Peyer's patch (tissue), 4 donors: ENCODE measurements around the gene SYTL5. TPM values are rescaled to one million over a fixed set of nuclear protein-coding genes. Genes with fewer than 3 reads are reported as not detected.

Experiments used
- DNase-seq, 3 donors: peaks; one replicate each; pipeline ENCODE4 v3.0.0-alpha.2; 2017 to 2019
- H3K27ac ChIP-seq, 4 donors: fragments of 200-600 bp; sonication (generic); one replicate each; pipeline ENCODE4 v1.5.1; 2016 to 2019
- H3K27me3 ChIP-seq, 2 donors: fragments of 200-600 bp; sonication (generic); one replicate each; pipeline ENCODE4 v1.5.1; 2019
- H3K36me3 ChIP-seq, 3 donors: fragments of 200-600 bp; sonication (generic); one replicate each; pipeline ENCODE4 v1.5.1; 2016 to 2019
- H3K4me1 ChIP-seq, 4 donors: fragments of 200-600 bp; sonication (generic); one replicate each; pipeline ENCODE4 v1.5.1; 2016 to 2019
- H3K4me3 ChIP-seq, 4 donors: fragments of 200-600 bp; sonication (generic); 1 replicate in 3 of 4; 2 replicates in 1 of 4; pipeline ENCODE4 v1.5.1; 2016 to 2019; ENCODE audit warnings: mild to moderate bottlenecking in 1 of 4
- H3K9me3 ChIP-seq, 4 donors: fragments of 200-600 bp; sonication (generic); one replicate each; pipeline ENCODE4 v1.5.1; 2016 to 2019; ENCODE audit warnings: mild to moderate bottlenecking in 1 of 4
- CTCF ChIP-seq, 6 experiments: fragments of 450-650 bp in 4 of 6; fragments of 200-600 bp in 2 of 6; sonication (generic) in 1 of 6; IDR thresholded peaks; one replicate each; pipeline ENCODE4 v1.5.1; 2017 to 2019; ENCODE audit warnings: antibody characterized with exemption in 6 of 6, mild to moderate bottlenecking in 3 of 6, moderate library complexity in 1 of 6
- POLR2A ChIP-seq, 2 donors: fragments of 450-650 bp; IDR thresholded peaks; one replicate each; pipeline ENCODE4 v1.5.1; 2017; ENCODE audit warnings: antibody characterized with exemption in 2 of 2, mild to moderate bottlenecking in 2 of 2, moderate library complexity in 2 of 2
- total RNA-seq, 4 donors: library from RNA; depleted of rRNA; stranded (reverse); fragments of >200 nt; gene quantifications; one replicate each; pipeline ENCODE4 v1.1.0, GENCODE V29; 2016

The SYTL5 gene
- total RNA-seq, 4 donors from 2014 or later: 1.7 to 7.5 (median 3.6) TPM

- no peak for TF ChIP-seq POLR2A (IDR thresholded peaks at IDR 0.05)
- no peak for TF ChIP-seq CTCF (IDR thresholded peaks at IDR 0.05)
- Histone ChIP-seq H3K27me3 (no peaks in the 10 kb centered on the region), H3K9me3 (no peaks in the 10 kb centered on the region), H3K4me3 (no peak overlapping the region), H3K27ac (no peak overlapping the region), H3K4me1 (no peaks in the 10 kb centered on the region), H3K36me3 (no peaks in the 10 kb centered on the region)
- DNase-seq: no peak
These were observed 136.3 kb downstream of the SYTL5 start for GRCh38 chrX:38142610-38143009.

DNA sequence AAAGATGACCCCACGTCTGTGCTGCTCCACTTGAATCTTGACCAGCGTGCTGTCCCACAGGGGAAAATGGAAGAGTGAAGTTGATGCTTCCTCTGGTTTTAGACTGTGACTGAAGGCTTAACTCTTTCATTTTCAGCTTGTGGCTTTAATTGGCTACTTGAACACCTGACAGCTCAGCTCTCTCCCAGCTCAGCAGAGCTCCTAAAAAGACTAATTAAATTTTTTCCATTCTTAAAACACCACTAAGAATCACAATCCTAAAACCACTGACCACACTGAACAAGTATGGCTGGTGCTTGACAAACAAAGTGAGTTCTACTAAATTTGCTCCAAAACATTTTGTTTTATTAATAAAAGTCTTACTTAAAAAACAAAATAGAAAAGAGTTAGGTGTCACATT, 142.7 kb downstream of the SYTL5 start:
- no peak for DNase-seq
- no peaks in the 10 kb centered on the region for H3K9me3 ChIP-seq
- no peaks in the 10 kb centered on the region for H3K4me1 ChIP-seq
- H3K4me3 ChIP-seq: no peak overlapping the region
- H3K36me3 ChIP-seq: no peaks in the 10 kb centered on the region
- H3K27ac ChIP-seq: no peak overlapping the region
- H3K27me3 ChIP-seq: no peaks in the 10 kb centered on the region
- TF ChIP-seq CTCF (IDR thresholded peaks at IDR 0.05): no peak
- no peak for TF ChIP-seq POLR2A (IDR thresholded peaks at IDR 0.05)

DNA sequence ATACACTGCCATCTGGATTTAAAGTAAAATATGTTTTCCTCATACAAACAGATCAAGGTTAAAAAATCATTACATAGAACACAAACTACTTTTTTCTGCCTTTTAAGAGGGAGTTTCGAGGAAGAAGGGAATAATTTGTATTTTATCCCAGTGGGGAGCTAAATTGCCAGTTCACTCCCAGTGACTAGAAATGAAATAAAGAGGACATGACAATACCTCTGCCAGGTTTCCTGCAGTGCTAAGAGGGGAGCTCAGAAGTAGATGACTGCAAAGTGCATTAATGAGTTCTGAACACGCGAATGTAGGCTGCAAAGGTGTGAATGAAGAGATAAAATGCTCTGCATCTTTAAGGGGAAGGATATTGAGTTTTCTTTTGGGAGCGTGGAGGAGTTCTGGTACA, 144.6 kb downstream of the SYTL5 start:
- no peak overlapping the region for H3K27ac ChIP-seq
- no peaks in the 10 kb centered on the region for H3K36me3 ChIP-seq
- no peaks in the 10 kb centered on the region for H3K27me3 ChIP-seq
- H3K9me3 ChIP-seq: no peaks in the 10 kb centered on the region
- DNase-seq: no peak
- H3K4me1 ChIP-seq: no peaks in the 10 kb centered on the region
- H3K4me3 ChIP-seq: no peak overlapping the region
- TF ChIP-seq POLR2A (IDR thresholded peaks at IDR 0.05) (no peak), CTCF (IDR thresholded peaks at IDR 0.05) (no peak)

DNA sequence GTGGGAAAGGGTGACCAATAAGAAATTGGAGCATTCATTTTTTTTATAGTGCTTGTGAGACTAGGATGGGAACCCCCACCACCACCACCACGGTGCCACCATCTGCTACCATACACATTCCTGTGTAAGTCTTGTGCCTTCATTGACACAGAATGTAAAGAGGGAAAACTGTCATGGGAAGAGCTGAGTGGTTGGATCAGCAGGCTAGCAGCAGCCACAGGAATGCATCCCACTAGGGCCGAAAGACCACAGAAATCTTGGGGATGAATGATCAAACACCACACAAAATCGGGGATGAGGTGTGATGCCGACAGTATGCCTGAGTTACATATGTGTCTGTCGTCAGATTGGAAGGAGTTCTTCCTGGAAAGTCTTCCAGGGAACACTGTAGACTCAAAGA, 145.1 kb downstream of the SYTL5 start:
- H3K4me3 ChIP-seq: no peak overlapping the region
- DNase-seq: no peak
- no peaks in the 10 kb centered on the region for H3K9me3 ChIP-seq
- H3K27me3 ChIP-seq: no peaks in the 10 kb centered on the region
- TF ChIP-seq CTCF (IDR thresholded peaks at IDR 0.05): no peak
- no peak for TF ChIP-seq POLR2A (IDR thresholded peaks at IDR 0.05)
- H3K27ac ChIP-seq: no peak overlapping the region
- H3K36me3 ChIP-seq: no peaks in the 10 kb centered on the region
- H3K4me1 ChIP-seq: no peaks in the 10 kb centered on the region

DNA sequence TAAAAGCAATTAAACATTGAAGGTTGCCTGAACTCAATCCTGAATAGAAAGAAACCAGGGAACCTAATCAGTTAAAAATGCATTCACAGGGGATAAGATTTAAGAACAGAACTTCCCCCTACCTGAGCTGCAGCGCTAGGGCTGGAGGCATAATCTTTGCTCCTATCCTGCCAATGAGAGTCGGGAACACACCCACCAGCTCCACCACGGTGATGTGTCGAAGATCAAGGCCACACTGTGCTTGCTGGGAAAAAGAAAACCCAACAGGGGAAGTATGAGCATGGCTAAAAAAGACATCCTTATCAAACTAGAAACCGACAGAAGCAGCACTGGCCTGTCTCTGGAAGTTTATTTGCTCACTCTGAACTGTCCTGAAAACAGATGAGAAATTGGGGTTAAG, 148.0 kb downstream of the SYTL5 start:
- TF ChIP-seq POLR2A (IDR thresholded peaks at IDR 0.05) (no peak), CTCF (IDR thresholded peaks at IDR 0.05) (no peak)
- Histone ChIP-seq H3K36me3 (no peaks in the 10 kb centered on the region), H3K4me1 (no peaks in the 10 kb centered on the region), H3K4me3 (no peak overlapping the region), H3K27me3 (no peaks in the 10 kb centered on the region), H3K9me3 (no peaks in the 10 kb centered on the region), H3K27ac (no peak overlapping the region)
- DNase-seq: no peak

DNA sequence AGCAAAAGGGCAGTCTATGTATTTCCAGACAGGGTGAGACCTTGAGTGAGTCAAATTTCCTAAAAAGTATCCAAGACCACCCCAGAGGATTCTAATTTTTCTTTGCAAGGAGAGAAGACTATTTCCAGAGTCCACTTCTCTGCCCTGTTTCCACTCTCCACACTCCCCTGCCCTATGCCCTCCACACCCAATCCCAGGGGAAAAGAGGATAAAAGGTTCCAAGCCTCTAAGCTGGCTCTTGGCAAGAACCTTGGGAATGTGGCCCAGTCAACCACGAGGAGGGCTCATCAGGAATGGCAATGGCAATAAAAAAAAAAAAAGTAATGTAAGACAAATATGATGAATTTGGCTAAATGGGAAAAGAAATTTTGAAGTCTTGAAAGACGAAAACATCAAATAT, 148.5 kb downstream of the SYTL5 start:
- no peaks in the 10 kb centered on the region for H3K36me3 ChIP-seq
- TF ChIP-seq CTCF (IDR thresholded peaks at IDR 0.05) (no peak), POLR2A (IDR thresholded peaks at IDR 0.05) (no peak)
- no peak overlapping the region for H3K4me3 ChIP-seq
- DNase-seq: no peak
- H3K27me3 ChIP-seq: no peaks in the 10 kb centered on the region
- H3K4me1 ChIP-seq: no peaks in the 10 kb centered on the region
- no peaks in the 10 kb centered on the region for H3K9me3 ChIP-seq
- no peak overlapping the region for H3K27ac ChIP-seq
